22Rv1 (cell line): ENCODE results near the gene RAB30.

Source experiments
- H3K27ac ChIP-seq: fragments of 450-650 bp; 2 replicates; pipeline ENCODE4 v1.5.1; 2017
- CTCF ChIP-seq: fragments of 450-650 bp; IDR thresholded peaks from 2 replicates; pipeline ENCODE4 v1.5.1; 2017; ENCODE audit warnings: mild to moderate bottlenecking
- ZFX ChIP-seq: fragments of 450-650 bp; IDR thresholded peaks from 2 replicates; pipeline ENCODE4 v1.6.1; 2017; ENCODE audit warnings: antibody characterized with exemption, borderline replicate concordance

RAB30 gene

GRCh38 chr11:83007909-83008580, 63.7 kb downstream of the RAB30 start:
- H3K27ac ChIP-seq = peak overlapping the region; percentile 82
- no peak for TF ChIP-seq CTCF
- no peak for TF ChIP-seq ZFX

GRCh38 chr11:83007477-83007876, 64.2 kb downstream of the RAB30 start:
- TF ChIP-seq CTCF (no peak), ZFX (no peak)

GRCh38 chr11:83006877-83007330, 64.8 kb downstream of the RAB30 start:
- no peak for TF ChIP-seq CTCF
- no peak for TF ChIP-seq ZFX
- H3K27ac ChIP-seq = peak overlapping the region; percentile 82

More at GRCh38 chr11:83007477-83007876, 64.2 kb downstream of the RAB30 start:
- peak overlapping the region; percentile 82 for H3K27ac ChIP-seq

- no peak overlapping the region for H3K27ac ChIP-seq
- no peak for TF ChIP-seq CTCF
Measured at GRCh38 chr11:83004746-83005556, 66.7 kb downstream of the RAB30 start.

- no peak overlapping the region for H3K27ac ChIP-seq
- no peak for TF ChIP-seq CTCF
- TF ChIP-seq ZFX = no peak
Measured at GRCh38 chr11:83002522-83002921, 69.2 kb downstream of the RAB30 start.

- TF ChIP-seq ZFX = no peak
- TF ChIP-seq CTCF = no peak
- no peak overlapping the region for H3K27ac ChIP-seq
Measured at GRCh38 chr11:83002053-83002452, 69.6 kb downstream of the RAB30 start.

GRCh38 chr11:83000381-83000780, 71.3 kb downstream of the RAB30 start:
- TF ChIP-seq CTCF (no peak), ZFX (no peak)
- H3K27ac ChIP-seq = no peak overlapping the region
